Measurements from ENCODE around the gene PRKAR1A.
"Not testable (repeated sequence)": the region's sequence is repeated elsewhere in the genome, so short reads cannot be mapped to it uniquely, and the experiment has no call there.

PRKAR1A gene

DNA sequence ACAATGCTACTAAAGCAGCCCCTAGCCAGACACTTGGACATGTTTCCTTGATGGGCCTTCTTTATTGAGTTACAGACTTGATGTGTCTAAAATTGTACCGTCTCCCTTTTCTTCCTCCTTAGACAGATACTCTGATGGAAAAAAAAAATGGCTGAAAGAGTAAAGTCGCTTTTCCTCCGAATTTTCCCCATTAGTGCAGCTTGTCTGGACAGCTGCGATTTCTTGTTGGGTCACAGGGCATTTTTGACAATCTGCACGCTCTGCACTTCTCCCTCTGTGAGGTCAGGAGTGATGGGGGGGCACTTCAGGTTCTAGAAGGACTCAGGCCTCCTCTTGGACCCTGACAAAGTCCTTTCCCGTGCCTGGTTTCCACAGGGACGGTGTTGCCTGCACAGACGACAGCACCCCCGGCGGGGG lies 968 bp upstream of the PRKAR1A start:
- in situ Hi-C loops (cut with HindIII; ENCODE audit: low sequenced_read_pairs), result no loop called here
- peak; percentile 58 for DNase-seq (ENCODE audit: low read depth, low spot score)
- TF ChIP-seq, protein P1, sequence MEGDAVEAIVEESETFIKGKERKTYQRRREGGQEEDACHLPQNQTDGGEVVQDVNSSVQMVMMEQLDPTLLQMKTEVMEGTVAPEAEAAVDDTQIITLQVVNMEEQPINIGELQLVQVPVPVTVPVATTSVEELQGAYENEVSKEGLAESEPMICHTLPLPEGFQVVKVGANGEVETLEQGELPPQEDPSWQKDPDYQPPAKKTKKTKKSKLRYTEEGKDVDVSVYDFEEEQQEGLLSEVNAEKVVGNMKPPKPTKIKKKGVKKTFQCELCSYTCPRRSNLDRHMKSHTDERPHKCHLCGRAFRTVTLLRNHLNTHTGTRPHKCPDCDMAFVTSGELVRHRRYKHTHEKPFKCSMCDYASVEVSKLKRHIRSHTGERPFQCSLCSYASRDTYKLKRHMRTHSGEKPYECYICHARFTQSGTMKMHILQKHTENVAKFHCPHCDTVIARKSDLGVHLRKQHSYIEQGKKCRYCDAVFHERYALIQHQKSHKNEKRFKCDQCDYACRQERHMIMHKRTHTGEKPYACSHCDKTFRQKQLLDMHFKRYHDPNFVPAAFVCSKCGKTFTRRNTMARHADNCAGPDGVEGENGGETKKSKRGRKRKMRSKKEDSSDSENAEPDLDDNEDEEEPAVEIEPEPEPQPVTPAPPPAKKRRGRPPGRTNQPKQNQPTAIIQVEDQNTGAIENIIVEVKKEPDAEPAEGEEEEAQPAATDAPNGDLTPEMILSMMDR (IDR thresholded peaks at IDR 0.05; ENCODE audit: low read depth, low read length), result no peak
- peak overlapping the region; percentile 87 for H3K4me3 ChIP-seq (ENCODE audit: low read depth, low read length)

DNA sequence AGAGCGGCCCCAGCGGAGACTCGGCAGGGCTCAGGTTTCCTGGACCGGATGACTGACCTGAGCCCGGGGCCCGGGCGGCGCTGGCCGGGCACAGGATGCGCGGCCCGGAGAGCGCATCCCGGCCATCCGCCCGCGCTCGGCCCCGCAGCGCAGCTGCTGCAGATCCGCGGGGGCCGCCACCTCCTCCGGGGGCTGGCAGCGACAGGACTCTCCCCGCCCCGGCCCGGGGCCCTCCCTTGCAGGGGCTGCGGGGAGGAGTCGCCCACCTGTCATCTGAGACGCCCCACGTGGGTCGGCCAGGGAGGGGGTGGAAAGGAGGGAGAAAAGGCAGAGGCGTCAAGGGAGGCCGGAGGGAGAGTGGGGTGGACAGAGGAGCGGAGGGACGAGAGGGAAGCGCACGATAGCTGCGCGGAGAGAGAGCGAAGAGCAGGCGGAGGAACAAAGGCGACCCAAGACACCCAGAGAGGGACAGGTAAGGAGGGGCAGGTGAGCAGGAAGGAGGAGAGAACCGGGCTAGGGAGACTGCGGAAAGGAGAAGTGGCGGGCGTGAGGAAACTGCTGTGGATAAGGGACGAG lies 471 bp upstream of the PRKAR1A start:
- TF ChIP-seq, protein P1 (IDR thresholded peaks at IDR 0.05; ENCODE audit: low read depth, low read length), result no peak
- in situ Hi-C loops (cut with HindIII; ENCODE audit: low sequenced_read_pairs), result no loop called here
- DNase-seq (ENCODE audit: low read depth, low spot score), result peak; percentile 77
- H3K4me3 ChIP-seq (ENCODE audit: low read depth, low read length), result peak overlapping the region; percentile 87

DNA sequence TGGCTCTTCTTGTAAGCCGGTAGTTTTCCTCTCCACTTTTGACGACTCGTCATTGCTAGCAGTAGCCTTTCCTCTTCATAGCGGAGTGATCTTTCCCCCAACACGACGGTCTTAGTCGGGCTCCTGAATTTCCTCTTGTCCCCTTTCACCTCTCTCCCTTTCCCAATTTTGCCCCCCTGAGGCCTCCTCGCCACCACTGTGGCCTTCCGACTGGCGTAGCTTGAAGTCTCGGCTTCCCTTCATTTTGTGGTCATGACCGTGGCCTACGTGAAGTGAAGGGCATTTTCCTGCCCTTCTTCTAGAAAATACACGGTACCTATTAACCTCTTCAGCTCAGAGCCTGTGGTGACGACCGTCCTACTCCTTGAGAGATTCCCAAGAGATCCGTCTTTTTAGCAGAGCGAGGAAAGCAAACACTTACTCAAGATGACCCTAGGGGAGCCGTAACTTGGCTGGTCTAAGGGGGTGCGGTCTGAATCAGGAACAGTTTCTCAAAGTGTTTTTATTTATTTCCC lies 787 bp downstream of the PRKAR1A start:
- in situ Hi-C loops (cut with HindIII; ENCODE audit: low sequenced_read_pairs), result no loop called here
- peak; percentile 55 for DNase-seq (ENCODE audit: low read depth, low spot score)
- peak overlapping the region; percentile 87 for H3K4me3 ChIP-seq (ENCODE audit: low read depth, low read length)
- TF ChIP-seq, protein P1 (IDR thresholded peaks at IDR 0.05; ENCODE audit: low read depth, low read length), result no peak

DNA sequence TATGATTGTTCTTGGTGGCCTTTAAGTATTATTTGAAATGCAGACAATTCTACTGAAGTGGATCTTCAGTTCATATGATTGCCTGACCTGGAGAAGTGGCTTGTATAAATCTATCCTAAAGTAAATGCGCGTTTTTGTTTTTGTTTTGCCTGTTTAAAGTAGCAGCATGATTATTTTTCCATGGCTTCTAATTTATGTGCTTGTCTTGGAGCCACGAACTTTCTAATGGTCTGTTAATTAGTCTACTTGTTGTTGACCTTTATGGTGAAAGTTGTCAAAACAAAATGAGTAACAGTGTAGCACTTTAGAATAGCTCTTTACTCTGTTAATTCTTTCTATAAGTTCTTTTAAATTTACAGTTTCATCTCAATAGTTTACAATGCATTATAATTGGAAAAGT lies 1.7 kb downstream of the PRKAR1A start:
- peak overlapping the region; percentile 87 for H3K4me3 ChIP-seq (ENCODE audit: low read depth, low read length)
- DNase-seq (ENCODE audit: low read depth, low spot score), result no peak
- in situ Hi-C loops (cut with HindIII; ENCODE audit: low sequenced_read_pairs), result no loop called here
- TF ChIP-seq, protein P1 (IDR thresholded peaks at IDR 0.05; ENCODE audit: low read depth, low read length), result no peak

DNA sequence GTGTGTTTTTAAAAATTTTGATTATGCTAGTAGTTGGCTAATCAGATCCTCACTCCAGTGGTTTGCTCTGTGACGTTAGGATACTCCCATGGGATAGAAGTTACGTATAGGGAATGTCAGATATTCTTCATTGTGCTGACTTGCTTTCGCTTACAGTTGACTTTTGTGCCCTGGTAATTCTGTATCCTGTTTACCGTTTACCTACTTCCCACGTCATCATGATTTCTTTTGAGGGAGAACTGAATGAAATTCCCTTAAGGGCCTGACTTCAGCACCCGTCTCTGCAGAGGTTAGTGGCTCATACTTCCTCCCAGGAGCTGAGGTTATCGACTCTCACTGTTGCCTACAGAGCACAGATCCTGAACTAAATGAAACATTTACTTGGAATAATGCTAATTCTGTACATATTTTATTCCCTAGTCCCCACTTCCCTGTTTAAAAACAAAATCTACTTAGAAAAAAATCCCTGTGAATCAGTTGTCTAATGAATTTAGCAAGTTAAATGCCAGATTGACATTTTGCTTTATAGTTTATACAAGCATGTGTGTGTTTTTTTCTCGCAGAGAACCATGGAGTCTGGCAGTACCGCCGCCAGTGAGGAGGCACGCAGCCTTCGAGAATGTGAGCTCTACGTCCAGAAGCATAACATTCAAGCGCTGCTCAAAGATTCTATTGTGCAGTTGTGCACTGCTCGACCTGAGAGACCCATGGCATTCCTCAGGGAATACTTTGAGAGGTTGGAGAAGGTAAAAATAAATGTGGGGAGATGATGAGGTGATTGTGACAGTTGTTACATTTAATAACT lies 2.8 kb downstream of the PRKAR1A start:
- H3K4me3 ChIP-seq (ENCODE audit: low read depth, low read length), result peak overlapping the region; percentile 87
- TF ChIP-seq, protein P1 (IDR thresholded peaks at IDR 0.05; ENCODE audit: low read depth, low read length), result no peak
- in situ Hi-C loops (cut with HindIII; ENCODE audit: low sequenced_read_pairs), result no loop called here
- peak; percentile 62 for DNase-seq (ENCODE audit: low read depth, low spot score)

DNA sequence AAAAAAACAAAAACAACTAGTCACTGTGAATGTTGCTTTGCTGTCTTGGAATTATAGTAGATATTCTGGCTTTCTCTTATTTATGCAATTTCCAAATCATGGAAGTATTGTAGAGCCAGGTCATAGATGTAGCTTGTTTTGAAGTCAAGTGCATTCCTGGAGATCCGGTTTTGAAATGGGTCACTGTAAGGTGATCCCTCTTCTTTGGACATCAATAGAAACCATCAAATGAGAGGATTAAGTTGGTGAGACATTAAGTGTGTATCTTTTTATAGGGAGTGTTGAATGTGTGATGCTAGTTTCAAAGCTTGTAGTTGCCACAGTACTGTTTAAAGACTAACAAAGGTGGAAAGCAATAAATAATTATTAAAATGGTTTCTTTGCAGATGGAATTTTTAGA lies 4.5 kb downstream of the PRKAR1A start:
- in situ Hi-C loops (cut with HindIII; ENCODE audit: low sequenced_read_pairs), result no loop called here
- TF ChIP-seq, protein P1 (IDR thresholded peaks at IDR 0.05; ENCODE audit: low read depth, low read length), result no peak
- no peak overlapping the region for H3K4me3 ChIP-seq (ENCODE audit: low read depth, low read length)
- DNase-seq (ENCODE audit: low read depth, low spot score), result no peak

DNA sequence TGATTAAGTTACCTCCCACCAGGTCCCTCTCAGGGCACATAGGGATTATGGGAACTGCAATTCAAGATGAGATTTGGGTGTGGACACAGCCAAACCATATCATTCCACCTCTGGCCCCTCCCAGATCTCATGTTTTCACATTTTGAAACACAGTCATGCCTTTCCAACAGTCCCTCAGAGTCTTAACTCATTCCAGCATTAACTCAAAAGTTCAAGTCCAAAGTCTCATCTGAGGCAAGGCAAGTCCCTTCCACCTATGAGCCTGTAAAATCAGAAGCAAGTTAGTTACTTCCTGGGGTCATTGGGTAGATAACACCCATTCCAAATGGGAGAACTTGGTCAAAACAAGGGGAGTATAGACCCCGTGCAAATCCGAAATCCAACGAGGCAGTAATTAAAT lies 5.4 kb downstream of the PRKAR1A start:
- DNase-seq (ENCODE audit: low read depth, low spot score); H3K4me3 ChIP-seq (ENCODE audit: low read depth, low read length); in situ Hi-C loops (cut with HindIII; ENCODE audit: low sequenced_read_pairs): not testable (repeated sequence)
